Bone marrow (tissue), 2 donors: ENCODE measurements around the gene CTDP1.

Source experiments
- DNase-seq, 2 donors: peaks; one replicate each; lab custom pipeline; 2025; lab: John Stamatoyannopoulos, UW

Gene CTDP1

GRCh38 chr18:79643054-79643984 is 36.3 kb upstream of the CTDP1 start:
- DNase-seq, result peak in 1 of 2 donors; percentile 74

GRCh38 chr18:79644006-79644665 is 35.5 kb upstream of the CTDP1 start:
- DNase-seq, result peak in 1 of 2 donors; percentile 26

GRCh38 chr18:79644666-79645057 is 34.9 kb upstream of the CTDP1 start:
- DNase-seq, result no peak

- DNase-seq, result no peak
Measured at GRCh38 chr18:79645291-79645983, 34.2 kb upstream of the CTDP1 start.

GRCh38 chr18:79647307-79647706 is 32.3 kb upstream of the CTDP1 start:
- DNase-seq, result no peak

- no peak for DNase-seq
Measured at GRCh38 chr18:79650959-79651358, 28.6 kb upstream of the CTDP1 start.

- DNase-seq, result no peak
Measured at GRCh38 chr18:79657342-79657996, 22.1 kb upstream of the CTDP1 start.

GRCh38 chr18:79658366-79658765 is 21.2 kb upstream of the CTDP1 start:
- no peak for DNase-seq

GRCh38 chr18:79659733-79660132 is 19.9 kb upstream of the CTDP1 start:
- DNase-seq, result no peak

GRCh38 chr18:79662034-79662433 is 17.6 kb upstream of the CTDP1 start:
- DNase-seq, result no peak

GRCh38 chr18:79662439-79662838 is 17.2 kb upstream of the CTDP1 start:
- DNase-seq, result no peak

- DNase-seq, result no peak
Measured at GRCh38 chr18:79664525-79665125, 15.0 kb upstream of the CTDP1 start.

- DNase-seq, result no peak
Measured at GRCh38 chr18:79668203-79668602, 11.4 kb upstream of the CTDP1 start.

GRCh38 chr18:79672490-79673276 is 6.9 kb upstream of the CTDP1 start:
- no peak for DNase-seq

- DNase-seq, result no peak
Measured at GRCh38 chr18:79677221-79677620, 2.4 kb upstream of the CTDP1 start.

- no peak for DNase-seq
Measured at GRCh38 chr18:79677840-79678239, 1.8 kb upstream of the CTDP1 start.

GRCh38 chr18:79678665-79679551 is 695 bp upstream of the CTDP1 start:
- DNase-seq, result peak in 1 of 2 donors; percentile 97

- no peak for DNase-seq
Measured at GRCh38 chr18:79680100-79680879, 687 bp downstream of the CTDP1 start.

GRCh38 chr18:79680891-79681339 is 1.3 kb downstream of the CTDP1 start:
- DNase-seq, result no peak
